K562 (cell line): Measurements from ENCODE around the gene TXNRD3. TPM values are rescaled to one million over a fixed set of nuclear protein-coding genes. Genes with fewer than 3 reads are reported as not detected.

Experiments
- ATAC-seq: fragments of 200-7000 bp; cut with Tn5 transposase; 3 replicates; pipeline ENCODE4 v1.9.1; 2020; ENCODE audit warnings: moderate library complexity
- BruUV-seq: library from RNA; stranded (reverse); fragments of 400-500 nt; replicated peaks from 2 replicates; lab custom pipeline; 2021; lab: Mats Ljungman, UMichigan
- CTCF ChIA-PET: fragments of 300-600 bp; formaldehyde crosslinking; extraction: SDS; loops from one replicate; lab custom pipeline; 2021; ENCODE audit warnings: low intra/inter-chr PET ratio; lab: Yijun Ruan, JAX
- POLR2A ChIA-PET: fragments of 300-600, 350-650 bp; sonication (Branson Sonifier 250); formaldehyde crosslinking; extraction: SDS; loops from one replicate; lab custom pipeline; 2021; ENCODE audit warnings: antibody characterized with exemption, inconsistent platforms; lab: Yijun Ruan, JAX
- DNase-seq, 4 experiments: peaks; one replicate each; pipeline versions ENCODE4 v3.0.0 to v3.0.0-alpha.2; 2011 to 2018; ENCODE audit warnings: low spot score in 3 of 4, mixed read lengths in 3 of 4; ENCODE audit errors: extremely low read depth in 1 of 4
- FAIRE-seq: peaks from 2 replicates; lab custom pipeline; 2011; peaks lifted over from hg19 to GRCh38; lab: Jason Lieb, UNC
- H2AFZ ChIP-seq: 2 replicates; pipeline ENCODE4 v1.6.0; 2011; ENCODE audit warnings: low read depth, low read length, control low read depth, inconsistent platforms
- H3K27ac ChIP-seq: fragments of 200-600 bp; 3 replicates; pipeline ENCODE4 v1.8.0; 2011; ENCODE audit warnings: low read depth, mild to moderate bottlenecking, control low read depth, inconsistent platforms, low read length, moderate library complexity, mixed read lengths; ENCODE audit errors: extremely low read depth
- H3K27me3 ChIP-seq, 2 experiments: fragments of 300-600 bp in 1 of 2; 2 replicates in 1 of 2; 3 replicates in 1 of 2; pipeline versions ENCODE4 v1.6.0 to v1.8.0; 2011; ENCODE audit warnings: inconsistent platforms in 2 of 2, low read length in 2 of 2, mild to moderate bottlenecking in 1 of 2, mixed read lengths in 1 of 2, moderate library complexity in 1 of 2; ENCODE audit not compliant: control insufficient read depth in 2 of 2, insufficient read depth in 2 of 2
- H3K36me3 ChIP-seq: fragments of 300-600 bp; 3 replicates; pipeline ENCODE4 v1.8.0; 2011; ENCODE audit warnings: mild to moderate bottlenecking, low read length, inconsistent platforms; ENCODE audit not compliant: control insufficient read depth, insufficient read depth
- H3K4me1 ChIP-seq, 2 experiments: fragments of 200-600 bp in 1 of 2; replicated peaks in 1 of 2; 2 replicates in 1 of 2; 3 replicates in 1 of 2; pipeline versions ENCODE4 v1.5.1 to v1.8.0; 2011; ENCODE audit warnings: inconsistent platforms in 2 of 2, low read length in 2 of 2, mild to moderate bottlenecking in 1 of 2, mixed read lengths in 1 of 2, moderate library complexity in 1 of 2; ENCODE audit not compliant: control insufficient read depth in 2 of 2, insufficient read depth in 2 of 2
- H3K4me2 ChIP-seq: 2 replicates; pipeline ENCODE4 v1.6.1; 2011; ENCODE audit warnings: low read length, control low read depth, inconsistent platforms, mixed read lengths; ENCODE audit not compliant: insufficient read depth
- H3K4me3 ChIP-seq: fragments of 200-600 bp; sonication (generic), shearing (Covaris generic); 2 replicates; pipeline ENCODE4 v1.5.1; 2016; ENCODE audit warnings: control low read depth, inconsistent platforms
- H3K79me2 ChIP-seq: fragments of 200-600 bp; 3 replicates; pipeline ENCODE4 v1.8.0; 2011; ENCODE audit warnings: low read length, inconsistent platforms; ENCODE audit not compliant: control insufficient read depth, insufficient read depth
- H3K9ac ChIP-seq, 2 experiments: 2 replicates each; pipeline versions ENCODE4 v1.6.0 to v1.6.1; 2011; ENCODE audit warnings: low read depth in 2 of 2, low read length in 2 of 2, control low read depth in 1 of 2, inconsistent platforms in 1 of 2, mild to moderate bottlenecking in 1 of 2, mixed read lengths in 1 of 2; ENCODE audit not compliant: insufficient read depth in 1 of 2
- H3K9me1 ChIP-seq: one replicate; pipeline ENCODE4 v1.6.0; 2011; ENCODE audit warnings: inconsistent platforms, mild to moderate bottlenecking, low read length, moderate library complexity; ENCODE audit not compliant: control insufficient read depth, insufficient read depth
- H3K9me3 ChIP-seq: replicated peaks from 2 replicates; pipeline ENCODE4 v1.5.1; 2011; ENCODE audit warnings: low read depth, low read length, inconsistent platforms; ENCODE audit not compliant: control insufficient read depth, insufficient read depth
- H4K20me1 ChIP-seq: replicated peaks from 2 replicates; pipeline ENCODE4 v1.6.1; 2011; ENCODE audit warnings: low read length, inconsistent platforms, mixed read lengths; ENCODE audit not compliant: control insufficient read depth, insufficient read depth
- CTCF ChIP-seq, 3 experiments: IDR thresholded peaks in 2 of 3; conservative IDR thresholded peaks in 1 of 3; 2 replicates each; pipeline ENCODE4 v1.5.1; 2011 to 2012; ENCODE audit warnings: low read length in 3 of 3, mild to moderate bottlenecking in 3 of 3, control low read depth in 2 of 3, improper control_type of control experiment in 1 of 3, inconsistent platforms in 1 of 3, low read depth in 1 of 3, mixed read lengths in 1 of 3, moderate library complexity in 1 of 3; ENCODE audit not compliant: insufficient read depth in 2 of 3
- CTCFL ChIP-seq: IDR thresholded peaks from 2 replicates; pipeline ENCODE4 v1.6.1; 2011; ENCODE audit warnings: borderline replicate concordance, low read depth, mild to moderate bottlenecking, moderate library complexity, low read length; ENCODE audit not compliant: insufficient read depth, poor library complexity, severe bottlenecking
- HOXB6 ChIP-seq: fragments of 250-450 bp; sonication (Bioruptor Pico); IDR thresholded peaks from 2 replicates; pipeline ENCODE4 v1.5.1; 2022; ENCODE audit warnings: mild to moderate bottlenecking, borderline replicate concordance
- KLF1 ChIP-seq: fragments of 450-650 bp; IDR thresholded peaks from 2 replicates; pipeline ENCODE4 v1.6.1; 2016; ENCODE audit warnings: missing genetic modification characterization, missing compliant biosample characterization
- MCM2 ChIP-seq: fragments of 450-650 bp; IDR thresholded peaks from 2 replicates; pipeline ENCODE4 v1.6.1; 2017; ENCODE audit warnings: low read depth, mild to moderate bottlenecking
- MYNN ChIP-seq, 2 experiments: sonication (generic); formaldehyde crosslinking in 1 of 2; IDR thresholded peaks; 2 replicates each; pipeline versions ENCODE4 v1.5.0 to v1.6.1; 2016 to 2020; ENCODE audit warnings: antibody characterized with exemption in 1 of 2, missing genetic modification reagents in 1 of 2
- RAD21 ChIP-seq, 2 experiments: fragments of 250-450 bp in 1 of 2; fragments of 450-650 bp in 1 of 2; sonication (Bioruptor Pico) in 1 of 2; formaldehyde crosslinking in 1 of 2; IDR thresholded peaks in 1 of 2; conservative IDR thresholded peaks in 1 of 2; 2 replicates each; pipeline versions ENCODE4 v1.4.0 to v1.8.0; 2020 to 2022; ENCODE audit warnings: mild to moderate bottlenecking in 2 of 2, moderate library complexity in 1 of 2
- SMAD1 ChIP-seq: fragments of 150-350 bp; IDR thresholded peaks from 2 replicates; pipeline ENCODE4 v1.6.1; 2014; ENCODE audit warnings: low read length, low read depth; ENCODE audit not compliant: partially characterized antibody
- SOX6 ChIP-seq: fragments of 450-650 bp; IDR thresholded peaks from 2 replicates; pipeline ENCODE4 v1.6.1; 2014; ENCODE audit warnings: mild to moderate bottlenecking
- ZBTB2 ChIP-seq: fragments of 450-650 bp; IDR thresholded peaks from 2 replicates; pipeline ENCODE4 v1.6.1; 2016; ENCODE audit warnings: antibody characterized with exemption
- ZNF431 ChIP-seq: sonication (generic); formaldehyde crosslinking; IDR thresholded peaks from 2 replicates; pipeline ENCODE4 v1.8.0; 2022; ENCODE audit warnings: mild to moderate bottlenecking, missing genetic modification reagents
- ZNF507 ChIP-seq: conservative IDR thresholded peaks from 2 replicates; pipeline ENCODE4 v1.6.1; 2017; ENCODE audit warnings: missing genetic modification characterization, missing compliant biosample characterization
- ZNF589 ChIP-seq: fragments of 200-800 bp; sonication (Bioruptor generic); IDR thresholded peaks from 2 replicates; pipeline ENCODE4 v1.6.1; 2016; ENCODE audit warnings: low read depth, missing genetic modification characterization, missing compliant biosample characterization
- WGBS: fragments of 100-300 bp; shearing (Covaris generic); methylation state at CpG from one replicate; pipeline ENCODE4 v1.1.6; 2016; ENCODE audit warnings: low coverage, mixed read lengths; ENCODE audit not compliant: insufficient coverage; ENCODE audit errors: missing lambda C conversion rate; 5-methylcytosine and 5-hydroxymethylcytosine counted together
- in situ Hi-C: fragments of 300-500 bp; cut with MboI; formaldehyde crosslinking; loops from 4 replicates; pipeline ENCODE4 v1.15.0; 2018; ENCODE audit warnings: inconsistent platforms, mixed read lengths
- intact Hi-C: fragments of 100-400 bp; cut with micrococcal nuclease; formaldehyde crosslinking; loops from 2 replicates; pipeline ENCODE4 v1.14.2; 2022
- polyA plus RNA-seq, 8 experiments: library from polyadenylated mRNA; depleted of rRNA in 4 of 8; stranded (reverse) in 5 of 8; unstranded in 3 of 8; fragments of >200 nt; fragmentation: Nextera tagmentation in 2 of 8; fragmentation: Illumina TruSeq in 1 of 8; extraction: Ambion mirVana in 2 of 8; extraction: Trizol in 1 of 8; gene quantifications; 2 replicates each; pipeline versions ENCODE4 v1.2.1 to v1.2.3, GENCODE V29; 2011 to 2014; ENCODE audit warnings: inconsistent platforms in 1 of 8, missing spikeins in 1 of 8
- total RNA-seq, 7 experiments: library from RNA; depleted of rRNA in 6 of 7; stranded (reverse); fragments of >200 nt in 6 of 7; fragmentation: Illumina TruSeq in 2 of 7; extraction: Trizol in 2 of 7; gene quantifications; 2 replicates each; pipeline versions ENCODE4 v1.2.1 to v1.2.3, GENCODE V29; 2011 to 2021; ENCODE audit warnings: low replicate concordance in 1 of 7

The TXNRD3 gene
- total and polyA plus RNA-seq, 9 of the 15 experiments (the other 6 are each of a cell fraction or from before 2014, with no cell fraction given) = 0.96 to 2.3 (median 1.7) TPM

GRCh38 chr3:126664591-126665214 is 9.8 kb upstream of the TXNRD3 start:
- WGBS = 3% methylated on average over 5 of the region's 5 CpGs
- ATAC-seq = peak; percentile 74
- H3K4me2 ChIP-seq = no peak overlapping the region
- H3K9ac ChIP-seq = no peak overlapping the region
- no peak overlapping the region for H3K4me3 ChIP-seq
- H3K4me1 ChIP-seq = no peaks in the 10 kb centered on the region
- ChIA-PET CTCF (no interaction called here), POLR2A (no interaction called here)
- no peak overlapping the region for H2AFZ ChIP-seq
- TF ChIP-seq SOX6 (no peak), ZBTB2 (no peak), SMAD1 (no peak), ZNF431 (no peak), ZNF589 (no peak), CTCFL (peak; percentile 27), HOXB6 (CRISPR knock-in tag) (no peak), RAD21 (CRISPR knock-in tag; conservative IDR thresholded peaks at IDR 0.05 in 1 of 2, IDR thresholded peaks at IDR 0.05 in 1 of 2) (peak in 1 of 2 experiments; percentile 9; a peak in 1 of 4 replicates), MYNN (IDR thresholded peaks at IDR 0.05) (no peak), MYNN (CRISPR knock-in tag; IDR thresholded peaks at IDR 0.05) (no peak), KLF1 (no peak), CTCF (IDR thresholded peaks at IDR 0.05 in 2 of 3, conservative IDR thresholded peaks at IDR 0.05 in 1 of 3; ENCODE audit: insufficient read depth in 2 of 3, low read depth in 1 of 3, low read length in 3 of 3) (peak; percentile 7 to 30 (median 26); a peak in 2 of 6 replicates), MCM2 (no peak), ZNF507 (tag) (no peak)
- peak; percentile 15 for FAIRE-seq
- no peaks in the 10 kb centered on the region for H3K9me1 ChIP-seq
- in situ Hi-C loops = no loop called here
- no peaks in the 10 kb centered on the region for H3K36me3 ChIP-seq
- BruUV-seq = no TSS peak
- H3K79me2 ChIP-seq = no peaks in the 10 kb centered on the region
- peak in 2 of 4 experiments; percentile 9 to 19 for DNase-seq
- H3K9me3 ChIP-seq = no peaks in the 10 kb centered on the region
- no peak overlapping the region for H3K27ac ChIP-seq
- H4K20me1 ChIP-seq = no peaks in the 10 kb centered on the region
- H3K27me3 ChIP-seq = peaks cover 0 to 45% of the 10 kb centered on the region in 2 experiments; a peak in 2 of 5 replicates
- intact Hi-C loops = loop anchor here (10.0 kb wide), 1 partner anchor 140 kb away; the partner anchor contains the start of gene CHST13
